22Rv1 (cell line): ENCODE results near the gene SSBP2.

Experiments used
- ZFX ChIP-seq: fragments of 450-650 bp; IDR thresholded peaks from 2 replicates; pipeline ENCODE4 v1.6.1; 2017; ENCODE audit warnings: antibody characterized with exemption, borderline replicate concordance
- TF ChIP-seq, protein P1 (sequence below): fragments of 450-650 bp; IDR thresholded peaks from 2 replicates; pipeline ENCODE4 v1.5.1; 2017; ENCODE audit warnings: mild to moderate bottlenecking

DNA sequence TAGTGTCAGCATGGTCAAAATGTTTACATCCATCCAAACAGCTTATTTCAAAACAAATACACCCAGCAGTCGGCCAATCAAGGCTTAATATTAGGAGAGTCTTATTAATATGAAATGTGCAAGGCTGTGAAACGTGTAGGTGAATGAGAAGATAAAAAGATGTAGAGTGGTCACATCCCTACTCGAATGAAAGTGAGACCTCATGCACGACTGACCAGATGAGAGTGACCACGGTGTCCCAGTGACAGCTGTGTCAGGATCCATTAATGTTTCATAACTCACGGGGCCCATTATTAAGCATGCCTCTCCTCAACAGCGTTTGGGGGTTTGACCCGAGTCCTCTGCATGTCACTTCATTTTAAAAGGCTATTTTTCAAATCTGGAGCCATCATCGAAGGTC, 39.4 kb upstream of the SSBP2 start:
- TF ChIP-seq, protein P1, sequence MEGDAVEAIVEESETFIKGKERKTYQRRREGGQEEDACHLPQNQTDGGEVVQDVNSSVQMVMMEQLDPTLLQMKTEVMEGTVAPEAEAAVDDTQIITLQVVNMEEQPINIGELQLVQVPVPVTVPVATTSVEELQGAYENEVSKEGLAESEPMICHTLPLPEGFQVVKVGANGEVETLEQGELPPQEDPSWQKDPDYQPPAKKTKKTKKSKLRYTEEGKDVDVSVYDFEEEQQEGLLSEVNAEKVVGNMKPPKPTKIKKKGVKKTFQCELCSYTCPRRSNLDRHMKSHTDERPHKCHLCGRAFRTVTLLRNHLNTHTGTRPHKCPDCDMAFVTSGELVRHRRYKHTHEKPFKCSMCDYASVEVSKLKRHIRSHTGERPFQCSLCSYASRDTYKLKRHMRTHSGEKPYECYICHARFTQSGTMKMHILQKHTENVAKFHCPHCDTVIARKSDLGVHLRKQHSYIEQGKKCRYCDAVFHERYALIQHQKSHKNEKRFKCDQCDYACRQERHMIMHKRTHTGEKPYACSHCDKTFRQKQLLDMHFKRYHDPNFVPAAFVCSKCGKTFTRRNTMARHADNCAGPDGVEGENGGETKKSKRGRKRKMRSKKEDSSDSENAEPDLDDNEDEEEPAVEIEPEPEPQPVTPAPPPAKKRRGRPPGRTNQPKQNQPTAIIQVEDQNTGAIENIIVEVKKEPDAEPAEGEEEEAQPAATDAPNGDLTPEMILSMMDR, result no peak
- no peak for TF ChIP-seq ZFX
